IMR-90 (cell line): ENCODE measurements around the gene GRAMD2A. TPM values are rescaled to one million over a fixed set of nuclear protein-coding genes. Genes with fewer than 3 reads are reported as not detected.

Experiments used
- ATAC-seq: fragments of 200-7000 bp; cut with Tn5 transposase; 2 replicates; pipeline ENCODE4 v1.9.1; 2020; ENCODE audit warnings: low read depth, mild to moderate bottlenecking, moderate library complexity
- BruUV-seq: library from RNA; stranded (reverse); fragments of 400-500 nt; replicated peaks from 2 replicates; lab custom pipeline; 2021; lab: Mats Ljungman, UMichigan
- CTCF ChIA-PET: fragments of 300-600 bp; formaldehyde crosslinking; extraction: SDS; loops from one replicate; lab custom pipeline; 2021; ENCODE audit warnings: antibody characterized with exemption; lab: Yijun Ruan, JAX
- POLR2A ChIA-PET: fragments of 300-600 bp; sonication (Branson Sonifier 250); formaldehyde crosslinking; loops from one replicate; lab custom pipeline; 2022; ENCODE audit warnings: antibody characterized with exemption; ENCODE audit not compliant: unreplicated experiment; lab: Charles Lee
- DNase-seq: peaks from one replicate; pipeline ENCODE4 v3.0.0; 2013
- H2AFZ ChIP-seq: replicated peaks from 2 replicates; pipeline ENCODE3; 2013; ENCODE audit warnings: low read length, mild to moderate bottlenecking; ENCODE audit not compliant: poor library complexity
- H2AK5ac ChIP-seq: 2 replicates; pipeline ENCODE4 v1.6.1; 2013; ENCODE audit warnings: low read depth, low read length, inconsistent platforms
- H2AK9ac ChIP-seq: replicated peaks from 2 replicates; pipeline ENCODE3; 2013; ENCODE audit warnings: mild to moderate bottlenecking, low read depth, low read length, moderate library complexity; ENCODE audit not compliant: poor library complexity
- H2BK120ac ChIP-seq: 2 replicates; pipeline ENCODE4 v1.6.1; 2013; ENCODE audit warnings: low read depth, low read length, inconsistent platforms
- H2BK15ac ChIP-seq: 3 replicates; pipeline ENCODE4 v1.6.1; 2013; ENCODE audit warnings: low read depth, low read length, inconsistent platforms
- H2BK20ac ChIP-seq: 2 replicates; pipeline ENCODE4 v1.6.1; 2013; ENCODE audit warnings: low read depth, mild to moderate bottlenecking, inconsistent platforms, low read length, moderate library complexity
- H2BK5ac ChIP-seq: 2 replicates; pipeline ENCODE4 v1.6.1; 2013; ENCODE audit warnings: mild to moderate bottlenecking, low read depth, low read length, inconsistent platforms; ENCODE audit not compliant: poor library complexity, severe bottlenecking
- H3K14ac ChIP-seq: replicated peaks from 2 replicates; pipeline ENCODE4 v1.6.1; 2013; ENCODE audit warnings: low read depth, low read length, inconsistent platforms
- H3K18ac ChIP-seq: 2 replicates; pipeline ENCODE4 v1.6.1; 2013; ENCODE audit warnings: low read depth, low read length, control low read depth
- H3K23ac ChIP-seq: 2 replicates; pipeline ENCODE4 v1.6.1; 2013; ENCODE audit warnings: low read depth, low read length, inconsistent platforms
- H3K27ac ChIP-seq: 2 replicates; pipeline ENCODE4 v1.5.1; 2013; ENCODE audit warnings: mild to moderate bottlenecking, control low read depth, low read length; ENCODE audit not compliant: insufficient read depth
- H3K27me3 ChIP-seq: 2 replicates; pipeline ENCODE4 v1.6.1; 2013; ENCODE audit warnings: low read length; ENCODE audit not compliant: control insufficient read depth, insufficient read depth
- H3K36me3 ChIP-seq: 2 replicates; pipeline ENCODE4 v1.6.1; 2013; ENCODE audit warnings: low read length, mixed read lengths; ENCODE audit not compliant: control insufficient read depth, insufficient read depth
- H3K4ac ChIP-seq: 2 replicates; pipeline ENCODE4 v1.6.1; 2013; ENCODE audit warnings: low read depth, low read length, inconsistent platforms
- H3K4me1 ChIP-seq: 2 replicates; pipeline ENCODE4 v1.6.1; 2013; ENCODE audit warnings: low read length, mixed read lengths; ENCODE audit not compliant: control insufficient read depth, insufficient read depth
- H3K4me2 ChIP-seq: 2 replicates; pipeline ENCODE4 v1.6.1; 2013; ENCODE audit warnings: low read depth, mild to moderate bottlenecking, control low read depth, low read length, moderate library complexity
- H3K4me3 ChIP-seq: 2 replicates; pipeline ENCODE4 v1.5.1; 2013; ENCODE audit warnings: low read depth, mild to moderate bottlenecking, control low read depth, low read length, moderate library complexity; ENCODE audit not compliant: insufficient read depth
- H3K56ac ChIP-seq: 2 replicates; pipeline ENCODE4 v1.6.1; 2013; ENCODE audit warnings: low read length, inconsistent platforms; ENCODE audit not compliant: insufficient read depth; ENCODE audit errors: extremely low read depth
- H3K79me1 ChIP-seq, 2 experiments: 2 replicates each; pipeline ENCODE4 v1.6.1; 2013; ENCODE audit warnings: low read length in 2 of 2, inconsistent platforms in 1 of 2, low read depth in 1 of 2
- H3K9ac ChIP-seq: 2 replicates; pipeline ENCODE4 v1.6.1; 2013; ENCODE audit warnings: low read depth, low read length, control low read depth
- H3K9me1 ChIP-seq: 2 replicates; pipeline ENCODE4 v1.6.1; 2013; ENCODE audit warnings: low read length, inconsistent platforms; ENCODE audit not compliant: insufficient read depth
- H3K9me3 ChIP-seq: 2 replicates; pipeline ENCODE4 v1.6.1; 2013; ENCODE audit warnings: low read length; ENCODE audit not compliant: control insufficient read depth, insufficient read depth
- H4K20me1 ChIP-seq: 2 replicates; pipeline ENCODE4 v1.6.1; 2013; ENCODE audit warnings: low read length, inconsistent platforms; ENCODE audit not compliant: insufficient read depth
- H4K5ac ChIP-seq: 2 replicates; pipeline ENCODE4 v1.6.1; 2013; ENCODE audit warnings: mild to moderate bottlenecking, low read depth, low read length, control low read depth
- H4K8ac ChIP-seq, 2 experiments: 2 replicates each; pipeline ENCODE4 v1.6.1; 2013; ENCODE audit warnings: low read depth in 2 of 2, low read length in 2 of 2, control low read depth in 1 of 2, inconsistent platforms in 1 of 2
- H4K91ac ChIP-seq: 2 replicates; pipeline ENCODE4 v1.6.1; 2013; ENCODE audit warnings: low read depth, low read length, inconsistent platforms; ENCODE audit not compliant: insufficient read depth
- BHLHE40 ChIP-seq: fragments of 150-350 bp; IDR thresholded peaks from 2 replicates; pipeline ENCODE4 v1.6.1; 2016; ENCODE audit warnings: mild to moderate bottlenecking, low read depth, low read length
- CEBPB ChIP-seq: IDR thresholded peaks from 2 replicates; pipeline ENCODE4 v1.6.1; 2012; ENCODE audit warnings: low read depth, low read length, improper control_type of control experiment
- CHD1 ChIP-seq: IDR thresholded peaks from 2 replicates; pipeline ENCODE4 v1.6.1; 2012; ENCODE audit warnings: low read depth, low read length, improper control_type of control experiment
- CTCF ChIP-seq: conservative IDR thresholded peaks from 2 replicates; pipeline ENCODE4 v1.5.1; 2012; ENCODE audit warnings: mild to moderate bottlenecking, low read depth, low read length, improper control_type of control experiment
- ELK1 ChIP-seq: fragments of 150-350 bp; IDR thresholded peaks from 2 replicates; pipeline ENCODE4 v1.6.1; 2016; ENCODE audit warnings: low read depth, mild to moderate bottlenecking, low read length, moderate library complexity, borderline replicate concordance
- FOS ChIP-seq: fragments of 150-350 bp; IDR thresholded peaks from 2 replicates; pipeline ENCODE4 v1.6.1; 2016; ENCODE audit warnings: low read depth, low read length
- MAZ ChIP-seq: IDR thresholded peaks from 2 replicates; pipeline ENCODE4 v1.6.1; 2012; ENCODE audit warnings: low read depth, mild to moderate bottlenecking, low read length, improper control_type of control experiment, moderate library complexity, borderline replicate concordance
- MXI1 ChIP-seq: IDR thresholded peaks from 2 replicates; pipeline ENCODE4 v1.6.1; 2012; ENCODE audit warnings: low read depth, mild to moderate bottlenecking, low read length, moderate library complexity, borderline replicate concordance
- NFE2L2 ChIP-seq: fragments of 150-350 bp; IDR thresholded peaks from 2 replicates; pipeline ENCODE4 v1.6.1; 2016; ENCODE audit warnings: low read depth, mild to moderate bottlenecking, low read length
- RAD21 ChIP-seq: IDR thresholded peaks from 2 replicates; pipeline ENCODE4 v1.6.1; 2012; ENCODE audit warnings: low read length, improper control_type of control experiment
- RCOR1 ChIP-seq: IDR thresholded peaks from 2 replicates; pipeline ENCODE4 v1.6.1; 2012; ENCODE audit warnings: mild to moderate bottlenecking, low read length, improper control_type of control experiment; ENCODE audit not compliant: insufficient replicate concordance
- SMC3 ChIP-seq: fragments of 150-350 bp; IDR thresholded peaks from 2 replicates; pipeline ENCODE4 v1.6.1; 2016; ENCODE audit warnings: low read depth, mild to moderate bottlenecking, antibody characterized with exemption, low read length, moderate library complexity
- USF2 ChIP-seq: fragments of 150-350 bp; IDR thresholded peaks from 2 replicates; pipeline ENCODE4 v1.6.1; 2017; ENCODE audit warnings: mild to moderate bottlenecking, antibody characterized with exemption, low read length, low read depth
- WGBS, 2 experiments: methylation state at CpG; one replicate each; pipeline versions ENCODE4 v1.1.5 to v1.1.7; 2013; ENCODE audit warnings: missing lambda C conversion rate in 2 of 2; ENCODE audit not compliant: insufficient read length in 1 of 2; ENCODE audit errors: extremely low coverage in 2 of 2; 5-methylcytosine and 5-hydroxymethylcytosine counted together
- dilution Hi-C: fragments of 300-500 bp; cut with HindIII; formaldehyde crosslinking; loops from one replicate; pipeline ENCODE4 v1.14.3; 2018; ENCODE audit warnings: low sequenced_read_pairs; ENCODE audit not compliant: unreplicated experiment
- in situ Hi-C: fragments of 300-500 bp; cut with MboI; formaldehyde crosslinking; loops from 3 replicates; pipeline ENCODE4 v1.14.3; 2019; ENCODE audit warnings: low sequenced_read_pairs, inconsistent platforms, mixed read lengths
- intact Hi-C: fragments of 100-400 bp; cut with micrococcal nuclease; formaldehyde crosslinking; loops from 2 replicates; pipeline ENCODE4 v1.10.0; 2022
- polyA plus RNA-seq, 3 experiments: library from polyadenylated mRNA; depleted of rRNA; stranded (reverse); fragments of >200 nt; gene quantifications; 2 replicates each; pipeline ENCODE4 v1.2.3, GENCODE V29; 2012; ENCODE audit warnings: low replicate concordance in 1 of 3
- total RNA-seq: library from RNA; depleted of rRNA; stranded (reverse); fragments of >200 nt; gene quantifications from 2 replicates; pipeline ENCODE4 v1.2.3, GENCODE V29; 2012

Gene GRAMD2A
- total and polyA plus RNA-seq, 2 of the 4 experiments (the other 2 are of a cell fraction): 0.14 to 0.18 TPM

DNA sequence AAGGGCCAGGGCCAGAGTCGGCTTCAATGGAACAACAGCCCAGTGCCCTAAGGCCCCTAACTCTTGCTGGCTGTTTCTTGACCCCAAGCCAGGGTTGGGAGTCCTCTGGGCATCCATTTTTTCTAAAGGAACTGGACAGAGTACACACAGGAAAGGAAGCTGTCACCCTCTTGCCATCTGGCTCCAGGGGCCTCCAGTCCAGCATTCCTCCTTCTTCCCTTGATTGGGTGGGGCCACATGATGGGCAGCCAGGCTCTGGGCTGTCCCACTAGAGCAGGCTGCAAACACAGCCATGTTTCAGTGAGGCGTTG, 1.6 kb upstream of the GRAMD2A start:
- H2AFZ ChIP-seq: no peak overlapping the region
- intact Hi-C loops (loop anchor here (1.0 to 5.0 kb wide), 3 partner anchors 32 to 87 kb away; partner anchors contain the start of genes PARP6 and PKM), in situ Hi-C loops (no loop called here), dilution Hi-C loops (no loop called here)
- no peak overlapping the region for H3K56ac ChIP-seq
- H4K8ac ChIP-seq: no peak overlapping the region
- POLR2A ChIA-PET: no interaction called here
- no peak overlapping the region for H3K14ac ChIP-seq
- TF ChIP-seq RAD21 (no peak), MXI1 (no peak), ELK1 (no peak), NFE2L2 (no peak), MAZ (no peak), CTCF (no peak), SMC3 (no peak), CHD1 (no peak), USF2 (no peak), CEBPB (no peak), FOS (no peak), RCOR1 (no peak), BHLHE40 (no peak)
- H3K9ac ChIP-seq: no peak overlapping the region
- peaks cover 58% of the 10 kb centered on the region for H3K36me3 ChIP-seq
- H3K9me1 ChIP-seq: no peaks in the 10 kb centered on the region
- no peaks in the 10 kb centered on the region for H3K27me3 ChIP-seq
- ATAC-seq (no peak), DNase-seq (no peak)
- peaks cover 69% of the 10 kb centered on the region for H4K20me1 ChIP-seq
- H2BK15ac ChIP-seq: no peak overlapping the region
- peaks cover 2% of the 10 kb centered on the region; the same call in 1 of the 2 replicates for H3K4me1 ChIP-seq
- no peak overlapping the region for H2AK5ac ChIP-seq
- H3K79me1 ChIP-seq: peaks cover 19 to 41% of the 10 kb centered on the region in 2 experiments
- H2BK5ac ChIP-seq: no peak overlapping the region
- H3K9me3 ChIP-seq: no peaks in the 10 kb centered on the region
- H4K91ac ChIP-seq: no peak overlapping the region
- TSS peak; percentile 100 for BruUV-seq
- no peak overlapping the region for H2BK120ac ChIP-seq
- CTCF ChIA-PET: no interaction called here
- 100% methylated on average over 1 of the region's 2 CpGs; no CpG with 5 or more reads in 1 of the 2 experiments for WGBS, 2 experiments
- no peak overlapping the region for H3K18ac ChIP-seq
- H3K4me2 ChIP-seq: no peak overlapping the region
- no peak overlapping the region for H3K27ac ChIP-seq
- no peak overlapping the region for H4K5ac ChIP-seq
- no peak overlapping the region for H3K4me3 ChIP-seq
- H2BK20ac ChIP-seq: no peak overlapping the region
- H3K23ac ChIP-seq: no peak overlapping the region
- no peak overlapping the region for H2AK9ac ChIP-seq
- no peak overlapping the region for H3K4ac ChIP-seq
